GM12878 (cell line): ENCODE results near the gene MSL3B.

ENCODE experiments used
- KLF5 ChIP-seq: fragments of 450-650 bp; IDR thresholded peaks from 2 replicates; pipeline ENCODE4 v1.6.1; 2014; ENCODE audit warnings: mild to moderate bottlenecking; ENCODE audit not compliant: partially characterized antibody
- RB1 ChIP-seq: fragments of 450-650 bp; formaldehyde crosslinking; IDR thresholded peaks from 2 replicates; pipeline ENCODE4 v1.6.1; 2017; ENCODE audit warnings: mild to moderate bottlenecking, borderline replicate concordance
- SMC3 ChIP-seq: IDR thresholded peaks from 2 replicates; pipeline ENCODE4 v1.6.1; 2011; ENCODE audit warnings: low read length, improper control_type of control experiment, borderline replicate concordance
- SUZ12 ChIP-seq: fragments of 200-600 bp; sonication (generic); IDR thresholded peaks from one replicate; pipeline ENCODE4 v1.6.1; 2018; ENCODE audit warnings: antibody characterized with exemption, mild to moderate bottlenecking; ENCODE audit not compliant: unreplicated experiment
- TF ChIP-seq, protein P1 (sequence below): fragments of 450-650 bp; formaldehyde crosslinking; IDR thresholded peaks from 2 replicates; pipeline ENCODE4 v1.4.0; 2022; ENCODE audit warnings: mild to moderate bottlenecking, moderate library complexity
- TF ChIP-seq, protein P2 (sequence below): fragments of 450-650 bp; IDR thresholded peaks from 2 replicates; pipeline ENCODE4 v1.6.1; 2017; ENCODE audit warnings: mild to moderate bottlenecking
- TF ChIP-seq, protein P3 (sequence below): fragments of 450-650 bp; IDR thresholded peaks from 2 replicates; pipeline ENCODE4 v1.6.1; 2017; ENCODE audit warnings: mild to moderate bottlenecking, moderate library complexity
- TF ChIP-seq, protein P4 (sequence below): fragments of 450-650 bp; IDR thresholded peaks from 2 replicates; pipeline ENCODE4 v1.6.1; 2017; ENCODE audit warnings: borderline replicate concordance
- TF ChIP-seq, protein P5 (sequence below): fragments of 450-650 bp; conservative IDR thresholded peaks from 2 replicates; pipeline ENCODE4 v1.6.1; 2017; ENCODE audit warnings: mild to moderate bottlenecking, moderate library complexity

MSL3B gene

DNA sequence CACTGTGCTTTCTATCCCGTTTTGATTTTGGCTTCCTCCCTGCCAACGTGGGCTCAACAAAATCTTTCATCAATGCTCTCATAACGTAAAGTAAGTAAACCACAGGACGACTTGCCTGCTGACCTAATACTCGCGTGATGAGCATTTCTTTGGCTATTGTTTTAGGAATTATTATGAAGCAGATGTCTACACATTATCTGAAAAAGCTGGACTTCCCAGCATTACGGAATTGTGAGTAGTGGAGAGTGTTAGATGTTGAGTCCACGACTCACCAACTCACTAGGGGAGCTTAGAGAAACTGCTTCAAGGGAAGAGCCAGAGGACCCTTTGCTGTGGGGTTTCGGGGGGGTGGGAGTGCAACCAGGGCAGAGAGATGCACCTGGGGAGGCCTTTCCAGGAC is 35.8 kb downstream of the MSL3B start (continued):
- TF ChIP-seq, protein P1, sequence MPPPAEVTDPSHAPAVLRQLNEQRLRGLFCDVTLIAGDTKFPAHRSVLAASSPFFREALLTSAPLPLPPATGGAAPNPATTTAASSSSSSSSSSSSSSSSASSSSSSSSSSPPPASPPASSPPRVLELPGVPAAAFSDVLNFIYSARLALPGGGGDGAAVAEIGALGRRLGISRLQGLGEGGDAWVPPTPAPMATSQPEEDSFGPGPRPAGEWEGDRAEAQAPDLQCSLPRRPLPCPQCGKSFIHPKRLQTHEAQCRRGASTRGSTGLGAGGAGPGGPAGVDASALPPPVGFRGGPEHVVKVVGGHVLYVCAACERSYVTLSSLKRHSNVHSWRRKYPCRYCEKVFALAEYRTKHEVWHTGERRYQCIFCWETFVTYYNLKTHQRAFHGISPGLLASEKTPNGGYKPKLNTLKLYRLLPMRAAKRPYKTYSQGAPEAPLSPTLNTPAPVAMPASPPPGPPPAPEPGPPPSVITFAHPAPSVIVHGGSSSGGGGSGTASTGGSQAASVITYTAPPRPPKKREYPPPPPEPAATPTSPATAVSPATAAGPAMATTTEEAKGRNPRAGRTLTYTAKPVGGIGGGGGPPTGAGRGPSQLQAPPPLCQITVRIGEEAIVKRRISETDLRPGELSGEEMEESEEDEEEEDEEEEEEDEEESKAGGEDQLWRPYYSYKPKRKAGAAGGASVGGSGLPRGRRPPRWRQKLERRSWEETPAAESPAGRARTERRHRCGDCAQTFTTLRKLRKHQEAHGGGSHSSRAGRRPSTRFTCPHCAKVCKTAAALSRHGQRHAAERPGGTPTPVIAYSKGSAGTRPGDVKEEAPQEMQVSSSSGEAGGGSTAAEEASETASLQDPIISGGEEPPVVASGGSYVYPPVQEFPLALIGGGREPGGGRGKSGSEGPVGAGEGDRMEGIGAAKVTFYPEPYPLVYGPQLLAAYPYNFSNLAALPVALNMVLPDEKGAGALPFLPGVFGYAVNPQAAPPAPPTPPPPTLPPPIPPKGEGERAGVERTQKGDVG (CRISPR knock-in tag): no peak
- TF ChIP-seq, protein P2, sequence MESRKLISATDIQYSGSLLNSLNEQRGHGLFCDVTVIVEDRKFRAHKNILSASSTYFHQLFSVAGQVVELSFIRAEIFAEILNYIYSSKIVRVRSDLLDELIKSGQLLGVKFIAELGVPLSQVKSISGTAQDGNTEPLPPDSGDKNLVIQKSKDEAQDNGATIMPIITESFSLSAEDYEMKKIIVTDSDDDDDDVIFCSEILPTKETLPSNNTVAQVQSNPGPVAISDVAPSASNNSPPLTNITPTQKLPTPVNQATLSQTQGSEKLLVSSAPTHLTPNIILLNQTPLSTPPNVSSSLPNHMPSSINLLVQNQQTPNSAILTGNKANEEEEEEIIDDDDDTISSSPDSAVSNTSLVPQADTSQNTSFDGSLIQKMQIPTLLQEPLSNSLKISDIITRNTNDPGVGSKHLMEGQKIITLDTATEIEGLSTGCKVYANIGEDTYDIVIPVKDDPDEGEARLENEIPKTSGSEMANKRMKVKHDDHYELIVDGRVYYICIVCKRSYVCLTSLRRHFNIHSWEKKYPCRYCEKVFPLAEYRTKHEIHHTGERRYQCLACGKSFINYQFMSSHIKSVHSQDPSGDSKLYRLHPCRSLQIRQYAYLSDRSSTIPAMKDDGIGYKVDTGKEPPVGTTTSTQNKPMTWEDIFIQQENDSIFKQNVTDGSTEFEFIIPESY: no peak
- no peak for TF ChIP-seq RB1
- no peak for TF ChIP-seq SMC3
- TF ChIP-seq, protein P3, sequence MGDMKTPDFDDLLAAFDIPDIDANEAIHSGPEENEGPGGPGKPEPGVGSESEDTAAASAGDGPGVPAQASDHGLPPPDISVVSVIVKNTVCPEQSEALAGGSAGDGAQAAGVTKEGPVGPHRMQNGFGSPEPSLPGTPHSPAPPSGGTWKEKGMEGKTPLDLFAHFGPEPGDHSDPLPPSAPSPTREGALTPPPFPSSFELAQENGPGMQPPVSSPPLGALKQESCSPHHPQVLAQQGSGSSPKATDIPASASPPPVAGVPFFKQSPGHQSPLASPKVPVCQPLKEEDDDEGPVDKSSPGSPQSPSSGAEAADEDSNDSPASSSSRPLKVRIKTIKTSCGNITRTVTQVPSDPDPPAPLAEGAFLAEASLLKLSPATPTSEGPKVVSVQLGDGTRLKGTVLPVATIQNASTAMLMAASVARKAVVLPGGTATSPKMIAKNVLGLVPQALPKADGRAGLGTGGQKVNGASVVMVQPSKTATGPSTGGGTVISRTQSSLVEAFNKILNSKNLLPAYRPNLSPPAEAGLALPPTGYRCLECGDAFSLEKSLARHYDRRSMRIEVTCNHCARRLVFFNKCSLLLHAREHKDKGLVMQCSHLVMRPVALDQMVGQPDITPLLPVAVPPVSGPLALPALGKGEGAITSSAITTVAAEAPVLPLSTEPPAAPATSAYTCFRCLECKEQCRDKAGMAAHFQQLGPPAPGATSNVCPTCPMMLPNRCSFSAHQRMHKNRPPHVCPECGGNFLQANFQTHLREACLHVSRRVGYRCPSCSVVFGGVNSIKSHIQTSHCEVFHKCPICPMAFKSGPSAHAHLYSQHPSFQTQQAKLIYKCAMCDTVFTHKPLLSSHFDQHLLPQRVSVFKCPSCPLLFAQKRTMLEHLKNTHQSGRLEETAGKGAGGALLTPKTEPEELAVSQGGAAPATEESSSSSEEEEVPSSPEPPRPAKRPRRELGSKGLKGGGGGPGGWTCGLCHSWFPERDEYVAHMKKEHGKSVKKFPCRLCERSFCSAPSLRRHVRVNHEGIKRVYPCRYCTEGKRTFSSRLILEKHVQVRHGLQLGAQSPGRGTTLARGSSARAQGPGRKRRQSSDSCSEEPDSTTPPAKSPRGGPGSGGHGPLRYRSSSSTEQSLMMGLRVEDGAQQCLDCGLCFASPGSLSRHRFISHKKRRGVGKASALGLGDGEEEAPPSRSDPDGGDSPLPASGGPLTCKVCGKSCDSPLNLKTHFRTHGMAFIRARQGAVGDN: no peak
- TF ChIP-seq KLF5: no peak
- TF ChIP-seq, protein P4, sequence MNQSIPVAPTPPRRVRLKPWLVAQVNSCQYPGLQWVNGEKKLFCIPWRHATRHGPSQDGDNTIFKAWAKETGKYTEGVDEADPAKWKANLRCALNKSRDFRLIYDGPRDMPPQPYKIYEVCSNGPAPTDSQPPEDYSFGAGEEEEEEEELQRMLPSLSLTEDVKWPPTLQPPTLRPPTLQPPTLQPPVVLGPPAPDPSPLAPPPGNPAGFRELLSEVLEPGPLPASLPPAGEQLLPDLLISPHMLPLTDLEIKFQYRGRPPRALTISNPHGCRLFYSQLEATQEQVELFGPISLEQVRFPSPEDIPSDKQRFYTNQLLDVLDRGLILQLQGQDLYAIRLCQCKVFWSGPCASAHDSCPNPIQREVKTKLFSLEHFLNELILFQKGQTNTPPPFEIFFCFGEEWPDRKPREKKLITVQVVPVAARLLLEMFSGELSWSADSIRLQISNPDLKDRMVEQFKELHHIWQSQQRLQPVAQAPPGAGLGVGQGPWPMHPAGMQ: no peak
- no peak for TF ChIP-seq SUZ12
- TF ChIP-seq, protein P5, sequence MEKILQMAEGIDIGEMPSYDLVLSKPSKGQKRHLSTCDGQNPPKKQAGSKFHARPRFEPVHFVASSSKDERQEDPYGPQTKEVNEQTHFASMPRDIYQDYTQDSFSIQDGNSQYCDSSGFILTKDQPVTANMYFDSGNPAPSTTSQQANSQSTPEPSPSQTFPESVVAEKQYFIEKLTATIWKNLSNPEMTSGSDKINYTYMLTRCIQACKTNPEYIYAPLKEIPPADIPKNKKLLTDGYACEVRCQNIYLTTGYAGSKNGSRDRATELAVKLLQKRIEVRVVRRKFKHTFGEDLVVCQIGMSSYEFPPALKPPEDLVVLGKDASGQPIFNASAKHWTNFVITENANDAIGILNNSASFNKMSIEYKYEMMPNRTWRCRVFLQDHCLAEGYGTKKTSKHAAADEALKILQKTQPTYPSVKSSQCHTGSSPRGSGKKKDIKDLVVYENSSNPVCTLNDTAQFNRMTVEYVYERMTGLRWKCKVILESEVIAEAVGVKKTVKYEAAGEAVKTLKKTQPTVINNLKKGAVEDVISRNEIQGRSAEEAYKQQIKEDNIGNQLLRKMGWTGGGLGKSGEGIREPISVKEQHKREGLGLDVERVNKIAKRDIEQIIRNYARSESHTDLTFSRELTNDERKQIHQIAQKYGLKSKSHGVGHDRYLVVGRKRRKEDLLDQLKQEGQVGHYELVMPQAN: no peak
